IMR-90 (cell line): ENCODE measurements around the gene ARHGEF17. TPM values are rescaled to one million over a fixed set of nuclear protein-coding genes. Genes with fewer than 3 reads are reported as not detected.

ENCODE experiments used
- ATAC-seq: fragments of 200-7000 bp; cut with Tn5 transposase; 2 replicates; pipeline ENCODE4 v1.9.1; 2020; ENCODE audit warnings: low read depth, mild to moderate bottlenecking, moderate library complexity
- BruUV-seq: library from RNA; stranded (reverse); fragments of 400-500 nt; replicated peaks from 2 replicates; lab custom pipeline; 2021; lab: Mats Ljungman, UMichigan
- CTCF ChIA-PET: fragments of 300-600 bp; formaldehyde crosslinking; extraction: SDS; loops from one replicate; lab custom pipeline; 2021; ENCODE audit warnings: antibody characterized with exemption; lab: Yijun Ruan, JAX
- POLR2A ChIA-PET: fragments of 300-600 bp; sonication (Branson Sonifier 250); formaldehyde crosslinking; loops from one replicate; lab custom pipeline; 2022; ENCODE audit warnings: antibody characterized with exemption; ENCODE audit not compliant: unreplicated experiment; lab: Charles Lee
- DNase-seq: peaks from one replicate; pipeline ENCODE4 v3.0.0; 2013
- H2AFZ ChIP-seq: replicated peaks from 2 replicates; pipeline ENCODE3; 2013; ENCODE audit warnings: low read length, mild to moderate bottlenecking; ENCODE audit not compliant: poor library complexity
- H2AK5ac ChIP-seq: 2 replicates; pipeline ENCODE4 v1.6.1; 2013; ENCODE audit warnings: low read depth, low read length, inconsistent platforms
- H2AK9ac ChIP-seq: replicated peaks from 2 replicates; pipeline ENCODE3; 2013; ENCODE audit warnings: mild to moderate bottlenecking, low read depth, low read length, moderate library complexity; ENCODE audit not compliant: poor library complexity
- H2BK120ac ChIP-seq: 2 replicates; pipeline ENCODE4 v1.6.1; 2013; ENCODE audit warnings: low read depth, low read length, inconsistent platforms
- H2BK15ac ChIP-seq: 3 replicates; pipeline ENCODE4 v1.6.1; 2013; ENCODE audit warnings: low read depth, low read length, inconsistent platforms
- H2BK20ac ChIP-seq: 2 replicates; pipeline ENCODE4 v1.6.1; 2013; ENCODE audit warnings: low read depth, mild to moderate bottlenecking, inconsistent platforms, low read length, moderate library complexity
- H2BK5ac ChIP-seq: 2 replicates; pipeline ENCODE4 v1.6.1; 2013; ENCODE audit warnings: mild to moderate bottlenecking, low read depth, low read length, inconsistent platforms; ENCODE audit not compliant: poor library complexity, severe bottlenecking
- H3K14ac ChIP-seq: replicated peaks from 2 replicates; pipeline ENCODE4 v1.6.1; 2013; ENCODE audit warnings: low read depth, low read length, inconsistent platforms
- H3K18ac ChIP-seq: 2 replicates; pipeline ENCODE4 v1.6.1; 2013; ENCODE audit warnings: low read depth, low read length, control low read depth
- H3K23ac ChIP-seq: 2 replicates; pipeline ENCODE4 v1.6.1; 2013; ENCODE audit warnings: low read depth, low read length, inconsistent platforms
- H3K27ac ChIP-seq: 2 replicates; pipeline ENCODE4 v1.5.1; 2013; ENCODE audit warnings: mild to moderate bottlenecking, control low read depth, low read length; ENCODE audit not compliant: insufficient read depth
- H3K27me3 ChIP-seq: 2 replicates; pipeline ENCODE4 v1.6.1; 2013; ENCODE audit warnings: low read length; ENCODE audit not compliant: control insufficient read depth, insufficient read depth
- H3K36me3 ChIP-seq: 2 replicates; pipeline ENCODE4 v1.6.1; 2013; ENCODE audit warnings: low read length, mixed read lengths; ENCODE audit not compliant: control insufficient read depth, insufficient read depth
- H3K4ac ChIP-seq: 2 replicates; pipeline ENCODE4 v1.6.1; 2013; ENCODE audit warnings: low read depth, low read length, inconsistent platforms
- H3K4me1 ChIP-seq: 2 replicates; pipeline ENCODE4 v1.6.1; 2013; ENCODE audit warnings: low read length, mixed read lengths; ENCODE audit not compliant: control insufficient read depth, insufficient read depth
- H3K4me2 ChIP-seq: 2 replicates; pipeline ENCODE4 v1.6.1; 2013; ENCODE audit warnings: low read depth, mild to moderate bottlenecking, control low read depth, low read length, moderate library complexity
- H3K4me3 ChIP-seq: 2 replicates; pipeline ENCODE4 v1.5.1; 2013; ENCODE audit warnings: low read depth, mild to moderate bottlenecking, control low read depth, low read length, moderate library complexity; ENCODE audit not compliant: insufficient read depth
- H3K56ac ChIP-seq: 2 replicates; pipeline ENCODE4 v1.6.1; 2013; ENCODE audit warnings: low read length, inconsistent platforms; ENCODE audit not compliant: insufficient read depth; ENCODE audit errors: extremely low read depth
- H3K79me1 ChIP-seq, 2 experiments: 2 replicates each; pipeline ENCODE4 v1.6.1; 2013; ENCODE audit warnings: low read length in 2 of 2, inconsistent platforms in 1 of 2, low read depth in 1 of 2
- H3K9ac ChIP-seq: 2 replicates; pipeline ENCODE4 v1.6.1; 2013; ENCODE audit warnings: low read depth, low read length, control low read depth
- H3K9me1 ChIP-seq: 2 replicates; pipeline ENCODE4 v1.6.1; 2013; ENCODE audit warnings: low read length, inconsistent platforms; ENCODE audit not compliant: insufficient read depth
- H3K9me3 ChIP-seq: 2 replicates; pipeline ENCODE4 v1.6.1; 2013; ENCODE audit warnings: low read length; ENCODE audit not compliant: control insufficient read depth, insufficient read depth
- H4K20me1 ChIP-seq: 2 replicates; pipeline ENCODE4 v1.6.1; 2013; ENCODE audit warnings: low read length, inconsistent platforms; ENCODE audit not compliant: insufficient read depth
- H4K5ac ChIP-seq: 2 replicates; pipeline ENCODE4 v1.6.1; 2013; ENCODE audit warnings: mild to moderate bottlenecking, low read depth, low read length, control low read depth
- H4K8ac ChIP-seq, 2 experiments: 2 replicates each; pipeline ENCODE4 v1.6.1; 2013; ENCODE audit warnings: low read depth in 2 of 2, low read length in 2 of 2, control low read depth in 1 of 2, inconsistent platforms in 1 of 2
- H4K91ac ChIP-seq: 2 replicates; pipeline ENCODE4 v1.6.1; 2013; ENCODE audit warnings: low read depth, low read length, inconsistent platforms; ENCODE audit not compliant: insufficient read depth
- BHLHE40 ChIP-seq: fragments of 150-350 bp; IDR thresholded peaks from 2 replicates; pipeline ENCODE4 v1.6.1; 2016; ENCODE audit warnings: mild to moderate bottlenecking, low read depth, low read length
- FOS ChIP-seq: fragments of 150-350 bp; IDR thresholded peaks from 2 replicates; pipeline ENCODE4 v1.6.1; 2016; ENCODE audit warnings: low read depth, low read length
- NFE2L2 ChIP-seq: fragments of 150-350 bp; IDR thresholded peaks from 2 replicates; pipeline ENCODE4 v1.6.1; 2016; ENCODE audit warnings: low read depth, mild to moderate bottlenecking, low read length
- RFX5 ChIP-seq: IDR thresholded peaks from 2 replicates; pipeline ENCODE4 v1.8.0; 2012; ENCODE audit warnings: low read depth, mild to moderate bottlenecking, low read length, moderate library complexity
- SMC3 ChIP-seq: fragments of 150-350 bp; IDR thresholded peaks from 2 replicates; pipeline ENCODE4 v1.6.1; 2016; ENCODE audit warnings: low read depth, mild to moderate bottlenecking, antibody characterized with exemption, low read length, moderate library complexity
- WGBS, 2 experiments: methylation state at CpG; one replicate each; pipeline versions ENCODE4 v1.1.5 to v1.1.7; 2013; ENCODE audit warnings: missing lambda C conversion rate in 2 of 2; ENCODE audit not compliant: insufficient read length in 1 of 2; ENCODE audit errors: extremely low coverage in 2 of 2; 5-methylcytosine and 5-hydroxymethylcytosine counted together
- dilution Hi-C: fragments of 300-500 bp; cut with HindIII; formaldehyde crosslinking; loops from one replicate; pipeline ENCODE4 v1.14.3; 2018; ENCODE audit warnings: low sequenced_read_pairs; ENCODE audit not compliant: unreplicated experiment
- in situ Hi-C: fragments of 300-500 bp; cut with MboI; formaldehyde crosslinking; loops from 3 replicates; pipeline ENCODE4 v1.14.3; 2019; ENCODE audit warnings: low sequenced_read_pairs, inconsistent platforms, mixed read lengths
- intact Hi-C: fragments of 100-400 bp; cut with micrococcal nuclease; formaldehyde crosslinking; loops from 2 replicates; pipeline ENCODE4 v1.10.0; 2022
- polyA plus RNA-seq, 3 experiments: library from polyadenylated mRNA; depleted of rRNA; stranded (reverse); fragments of >200 nt; gene quantifications; 2 replicates each; pipeline ENCODE4 v1.2.3, GENCODE V29; 2012; ENCODE audit warnings: low replicate concordance in 1 of 3
- total RNA-seq: library from RNA; depleted of rRNA; stranded (reverse); fragments of >200 nt; gene quantifications from 2 replicates; pipeline ENCODE4 v1.2.3, GENCODE V29; 2012
- TF ChIP-seq, protein P1 (sequence below): fragments of 150-350 bp; IDR thresholded peaks from 2 replicates; pipeline ENCODE4 v1.6.1; 2017; ENCODE audit warnings: mild to moderate bottlenecking, antibody characterized with exemption, low read length, low read depth

Gene ARHGEF17
- total and polyA plus RNA-seq, 2 of the 4 experiments (the other 2 are of a cell fraction) = 21.7 to 97.7 TPM

- in situ Hi-C loops (no loop called here), dilution Hi-C loops (no loop called here), intact Hi-C loops (no loop called here)
- Histone ChIP-seq H3K9me1 (peaks cover 16% of the 10 kb centered on the region; the same call in 1 of the 2 replicates), H3K56ac (no peak overlapping the region), H3K14ac (no peak overlapping the region), H3K27me3 (no peaks in the 10 kb centered on the region), H2BK5ac (no peak overlapping the region), H3K27ac (no peak overlapping the region), H3K9me3 (no peaks in the 10 kb centered on the region), H3K18ac (no peak overlapping the region), H3K23ac (no peak overlapping the region), H3K4me2 (no peak overlapping the region), H2BK20ac (no peak overlapping the region), H3K36me3 (no peaks in the 10 kb centered on the region), H3K4me1 (peaks cover 25% of the 10 kb centered on the region; the same call in 1 of the 2 replicates), H4K5ac (no peak overlapping the region), H4K91ac (no peak overlapping the region), H3K4me3 (no peak overlapping the region), H4K20me1 (peaks cover 56% of the 10 kb centered on the region), H3K9ac (no peak overlapping the region), H4K8ac (no peak overlapping the region), H2AK5ac (no peak overlapping the region), H2AK9ac (no peak overlapping the region), H3K4ac (no peak overlapping the region), H2BK15ac (no peak overlapping the region), H2AFZ (no peak overlapping the region), H3K79me1 (peaks cover 38 to 81% of the 10 kb centered on the region in 2 experiments), H2BK120ac (no peak overlapping the region)
- CTCF ChIA-PET = no interaction called here
- POLR2A ChIA-PET = no interaction called here
- BruUV-seq = no TSS peak
- ATAC-seq (no peak), DNase-seq (no peak)
- 80% methylated on average over 1 of the region's 7 CpGs; no CpG with 5 or more reads in 1 of the 2 experiments for WGBS, 2 experiments
- TF ChIP-seq, protein P1, sequence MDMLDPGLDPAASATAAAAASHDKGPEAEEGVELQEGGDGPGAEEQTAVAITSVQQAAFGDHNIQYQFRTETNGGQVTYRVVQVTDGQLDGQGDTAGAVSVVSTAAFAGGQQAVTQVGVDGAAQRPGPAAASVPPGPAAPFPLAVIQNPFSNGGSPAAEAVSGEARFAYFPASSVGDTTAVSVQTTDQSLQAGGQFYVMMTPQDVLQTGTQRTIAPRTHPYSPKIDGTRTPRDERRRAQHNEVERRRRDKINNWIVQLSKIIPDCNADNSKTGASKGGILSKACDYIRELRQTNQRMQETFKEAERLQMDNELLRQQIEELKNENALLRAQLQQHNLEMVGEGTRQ = no peak
- TF ChIP-seq FOS (no peak), RFX5 (no peak), NFE2L2 (no peak), BHLHE40 (no peak), SMC3 (no peak)
Measured at GRCh38 chr11:73382183-73382582, 74.1 kb downstream of the ARHGEF17 start.
